AG04450 (cell line): ENCODE data around the gene BICRA. TPM values are rescaled to one million over a fixed set of nuclear protein-coding genes. Genes with fewer than 3 reads are reported as not detected.
A peak's percentile ranks its signal among the peaks of the same experiment; 100 is the strongest.

Source experiments
- CTCF ChIA-PET: fragments of 300-600, 350-600 bp; formaldehyde crosslinking; extraction: SDS; loops from one replicate; lab custom pipeline; 2022; ENCODE audit warnings: antibody characterized with exemption, inconsistent platforms; lab: Charles Lee
- POLR2A ChIA-PET: fragments of 350-600 bp; formaldehyde crosslinking; extraction: SDS; loops from one replicate; lab custom pipeline; 2021; ENCODE audit warnings: antibody characterized with exemption, inconsistent platforms; lab: Yijun Ruan, JAX
- DNase-seq: peaks from one replicate; pipeline ENCODE4 v3.0.0-alpha.2; 2011; ENCODE audit warnings: low read depth, low spot score
- H3K27ac ChIP-seq: one replicate; pipeline ENCODE4 v1.5.1; 2012; ENCODE audit warnings: low read depth, low read length, control low read depth
- H3K27me3 ChIP-seq: one replicate; pipeline ENCODE4 v1.6.0; 2012; ENCODE audit warnings: low read length; ENCODE audit not compliant: control insufficient read depth, insufficient read depth
- H3K4me3 ChIP-seq: 2 replicates; pipeline ENCODE4 v1.5.1; 2011; ENCODE audit warnings: mild to moderate bottlenecking, low read depth, low read length, control low read depth
- H3K9me3 ChIP-seq: 2 replicates; pipeline ENCODE4 v1.5.1; 2012; ENCODE audit warnings: low read length; ENCODE audit not compliant: control insufficient read depth, insufficient read depth
- polyA minus RNA-seq: library from RNA; depleted of rRNA, polyadenylated mRNA; stranded (reverse); fragments of >200 nt; gene quantifications from 2 replicates; pipeline ENCODE4 v1.2.3, GENCODE V29; 2011; rRNA and poly(A)+ RNA removed
- polyA plus RNA-seq: library from polyadenylated mRNA; depleted of rRNA; stranded (reverse); fragments of >200 nt; gene quantifications from 2 replicates; pipeline ENCODE4 v1.2.3, GENCODE V29; 2011; rRNA removed
- TF ChIP-seq, protein P1 (sequence below): IDR thresholded peaks from 2 replicates; pipeline ENCODE4 v1.5.1; 2011; ENCODE audit warnings: low read depth, low read length, control low read depth, inconsistent platforms

BICRA gene
- 0.65 and 0.72 TPM in 2 replicates for polyA plus RNA-seq
- 7.4 and 9.3 TPM in 2 replicates for polyA minus RNA-seq

GRCh38 chr19:47608969-47609905 lies at the start of gene BICRA:
TSS of gene BICRA (plus strand) at chr19:47609134. CDS start at chr19:47673575, 64,441 bp downstream.
- H3K27me3 ChIP-seq = no peaks in the 10 kb centered on the region
- ChIA-PET CTCF (interaction anchor here (1.5 kb wide), 1 partner anchor 90 kb away, joined by 7 read pairs; no protein-coding TSS in a partner anchor), POLR2A (interaction anchor here (0.5 to 3.6 kb wide), 5 partner anchors 10 to 94 kb away, joined by 3 to 38 read pairs (median 4); partner anchors contain the start of gene NAPA)
- H3K27ac ChIP-seq = peak within 1 kb of the TSS; percentile 85
- TF ChIP-seq, protein P1, sequence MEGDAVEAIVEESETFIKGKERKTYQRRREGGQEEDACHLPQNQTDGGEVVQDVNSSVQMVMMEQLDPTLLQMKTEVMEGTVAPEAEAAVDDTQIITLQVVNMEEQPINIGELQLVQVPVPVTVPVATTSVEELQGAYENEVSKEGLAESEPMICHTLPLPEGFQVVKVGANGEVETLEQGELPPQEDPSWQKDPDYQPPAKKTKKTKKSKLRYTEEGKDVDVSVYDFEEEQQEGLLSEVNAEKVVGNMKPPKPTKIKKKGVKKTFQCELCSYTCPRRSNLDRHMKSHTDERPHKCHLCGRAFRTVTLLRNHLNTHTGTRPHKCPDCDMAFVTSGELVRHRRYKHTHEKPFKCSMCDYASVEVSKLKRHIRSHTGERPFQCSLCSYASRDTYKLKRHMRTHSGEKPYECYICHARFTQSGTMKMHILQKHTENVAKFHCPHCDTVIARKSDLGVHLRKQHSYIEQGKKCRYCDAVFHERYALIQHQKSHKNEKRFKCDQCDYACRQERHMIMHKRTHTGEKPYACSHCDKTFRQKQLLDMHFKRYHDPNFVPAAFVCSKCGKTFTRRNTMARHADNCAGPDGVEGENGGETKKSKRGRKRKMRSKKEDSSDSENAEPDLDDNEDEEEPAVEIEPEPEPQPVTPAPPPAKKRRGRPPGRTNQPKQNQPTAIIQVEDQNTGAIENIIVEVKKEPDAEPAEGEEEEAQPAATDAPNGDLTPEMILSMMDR = no peak
- peak; percentile 44 for DNase-seq
- peak within 1 kb of the TSS; percentile 80 for H3K4me3 ChIP-seq
- H3K9me3 ChIP-seq = no peaks in the 10 kb centered on the region; the same call in 1 of the 2 replicates

DNA sequence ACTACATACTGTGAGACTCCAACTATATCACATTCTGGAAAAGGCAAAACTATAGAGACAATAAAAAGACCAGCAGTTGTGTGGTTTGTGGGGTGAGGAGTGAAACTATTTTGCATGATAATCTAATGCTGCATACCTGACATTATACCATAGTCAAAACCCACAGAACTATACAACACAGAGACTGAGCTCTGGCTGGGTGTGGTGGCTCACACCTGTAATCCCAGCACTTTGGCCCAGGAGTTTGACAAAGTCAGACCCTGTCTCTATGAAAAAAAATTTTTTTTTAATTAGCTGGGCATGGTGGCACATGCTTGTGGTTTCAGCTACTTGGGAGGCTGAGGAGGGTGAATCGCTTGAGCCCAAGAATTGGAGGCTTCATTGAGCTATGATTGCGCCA lies 47.9 kb upstream of the BICRA start:
- DNase-seq = no peak
- TF ChIP-seq, protein P1 = no peak
- H3K27me3 ChIP-seq = peaks cover 2% of the 10 kb centered on the region
- ChIA-PET POLR2A (no interaction called here), CTCF (interaction anchor here (1.8 kb wide), 1 partner anchor 45 kb away, joined by 7 read pairs; the partner anchor contains the start of gene NAPA)
- H3K4me3 ChIP-seq = no peak overlapping the region
- no peaks in the 10 kb centered on the region for H3K9me3 ChIP-seq
- H3K27ac ChIP-seq = no peak overlapping the region

DNA sequence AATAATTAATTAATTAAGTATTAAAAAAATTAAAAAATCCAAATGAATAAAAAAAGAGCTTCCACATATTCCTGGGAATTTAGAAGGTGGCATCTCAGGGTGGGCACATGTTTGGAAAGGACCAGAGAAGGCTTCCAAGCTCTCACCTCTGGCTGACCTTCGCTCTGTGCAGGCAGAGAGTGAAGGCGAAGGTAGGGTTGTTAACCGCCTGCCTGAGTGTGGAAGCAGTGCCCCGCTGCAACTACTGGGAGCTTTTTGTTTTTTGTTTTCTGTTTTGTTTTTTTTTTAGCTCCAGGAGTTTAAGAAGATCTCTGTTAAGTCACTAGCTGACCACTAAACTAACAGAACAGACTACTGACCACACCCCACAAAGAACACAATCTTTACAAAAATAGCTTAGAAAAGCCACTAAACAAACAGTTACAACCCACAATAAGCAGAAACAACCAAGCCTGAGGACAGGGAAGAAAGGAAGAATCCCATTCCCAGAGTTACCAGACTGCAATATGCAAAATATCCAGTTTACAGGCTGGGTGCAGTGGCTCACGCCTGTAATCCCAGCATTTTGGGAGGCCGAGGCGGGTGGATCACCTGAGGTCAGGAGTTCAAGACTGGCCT lies 47.4 kb upstream of the BICRA start:
- H3K4me3 ChIP-seq = no peak overlapping the region
- H3K27me3 ChIP-seq = peaks cover 2% of the 10 kb centered on the region
- no peak for DNase-seq
- POLR2A ChIA-PET = interaction anchor here (0.7 kb wide), 1 partner anchor 13 kb away, joined by 3 read pairs; no protein-coding TSS in a partner anchor
- H3K27ac ChIP-seq = no peak overlapping the region
- CTCF ChIA-PET = interaction anchor here (1.8 kb wide), 1 partner anchor 46 kb away, joined by 7 read pairs; the partner anchor contains the start of gene NAPA
- TF ChIP-seq, protein P1 = no peak
- H3K9me3 ChIP-seq = no peaks in the 10 kb centered on the region

DNA sequence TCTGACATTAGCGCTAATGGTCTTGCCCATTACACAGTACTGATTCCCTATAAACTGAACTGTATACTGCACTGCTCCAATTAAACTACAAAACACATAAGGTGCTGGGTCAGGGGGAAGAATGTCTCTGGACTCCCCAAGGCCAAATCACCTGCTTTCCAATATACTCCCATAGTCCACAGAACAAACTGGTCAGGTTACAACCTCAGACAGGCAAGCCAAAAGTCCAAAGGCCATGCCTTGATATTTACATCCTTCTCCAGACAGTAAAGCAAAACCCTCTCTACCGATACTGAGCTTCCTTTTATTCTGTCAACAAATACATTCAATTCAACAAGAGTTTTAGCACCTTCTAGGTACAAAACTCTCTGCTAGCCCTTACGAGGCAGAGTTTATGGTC lies 44.9 kb upstream of the BICRA start:
- ChIA-PET CTCF (no interaction called here), POLR2A (no interaction called here)
- TF ChIP-seq, protein P1 = no peak
- H3K4me3 ChIP-seq = no peak overlapping the region
- H3K9me3 ChIP-seq = no peaks in the 10 kb centered on the region
- H3K27ac ChIP-seq = no peak overlapping the region
- DNase-seq = no peak
- H3K27me3 ChIP-seq = peaks cover 2% of the 10 kb centered on the region
